H1 (cell line): ENCODE measurements around the gene SKAP2. TPM values are rescaled to one million over a fixed set of nuclear protein-coding genes. Genes with fewer than 3 reads are reported as not detected.

Source experiments
- CTCF ChIA-PET: fragments of 300-600 bp; sonication (Branson Sonifier 250); formaldehyde crosslinking; loops from one replicate; lab custom pipeline; 2021; ENCODE audit not compliant: partially characterized antibody; lab: Charles Lee
- POLR2A ChIA-PET: fragments of 300-600 bp; sonication (Branson Sonifier 250); formaldehyde crosslinking; loops from one replicate; lab custom pipeline; 2021; ENCODE audit warnings: inconsistent platforms; ENCODE audit not compliant: partially characterized antibody; lab: Charles Lee
- DNase-seq, 2 experiments: peaks; one replicate each; pipeline versions ENCODE4 v3.0.0 to v3.0.0-alpha.2; 2010 to 2022; ENCODE audit warnings: low spot score in 2 of 2, low read depth in 1 of 2, mixed read lengths in 1 of 2
- FAIRE-seq: peaks from 2 replicates; lab custom pipeline; 2011; peaks lifted over from hg19 to GRCh38; lab: Jason Lieb, UNC
- H2AFZ ChIP-seq: 2 replicates; pipeline ENCODE4 v1.8.1; 2012; ENCODE audit warnings: low read length, inconsistent platforms
- H2AK5ac ChIP-seq: 2 replicates; pipeline ENCODE4 v1.6.1; 2013; ENCODE audit warnings: low read depth, low read length
- H2BK120ac ChIP-seq: replicated peaks from 2 replicates; pipeline ENCODE3; 2013; ENCODE audit warnings: low read depth, low read length, inconsistent platforms
- H2BK12ac ChIP-seq: 2 replicates; pipeline ENCODE4 v1.6.1; 2013; ENCODE audit warnings: low read depth, low read length
- H2BK15ac ChIP-seq: 2 replicates; pipeline ENCODE4 v1.6.1; 2013; ENCODE audit warnings: low read length
- H2BK20ac ChIP-seq: 2 replicates; pipeline ENCODE4 v1.6.1; 2013; ENCODE audit warnings: low read length
- H2BK5ac ChIP-seq: 2 replicates; pipeline ENCODE4 v1.6.1; 2013; ENCODE audit warnings: low read depth, low read length
- H3K14ac ChIP-seq: 2 replicates; pipeline ENCODE4 v1.6.1; 2013; ENCODE audit warnings: inconsistent platforms; ENCODE audit not compliant: insufficient read length
- H3K18ac ChIP-seq: 2 replicates; pipeline ENCODE4 v1.6.1; 2013; ENCODE audit warnings: low read length; ENCODE audit errors: extremely low read depth
- H3K23ac ChIP-seq: 2 replicates; pipeline ENCODE4 v1.6.1; 2013; ENCODE audit warnings: inconsistent platforms; ENCODE audit not compliant: insufficient read length
- H3K23me2 ChIP-seq: 2 replicates; pipeline ENCODE4 v1.6.1; 2013; ENCODE audit warnings: low read depth, low read length
- H3K27ac ChIP-seq: 2 replicates; pipeline ENCODE4 v1.6.1; 2011; ENCODE audit warnings: low read depth, low read length, inconsistent platforms
- H3K27me3 ChIP-seq, 4 experiments: replicated peaks in 1 of 4; 1 replicate in 1 of 4; 2 replicates in 3 of 4; pipeline versions ENCODE4 v1.6.1 to v1.8.1; 2011 to 2013; ENCODE audit warnings: low read length in 3 of 4, mild to moderate bottlenecking in 3 of 4, inconsistent platforms in 2 of 4, mixed read lengths in 2 of 4, moderate library complexity in 1 of 4; ENCODE audit not compliant: control insufficient read depth in 3 of 4, insufficient read depth in 3 of 4; ENCODE audit errors: extremely low read depth in 1 of 4
- H3K36me3 ChIP-seq, 4 experiments: 2 replicates each; pipeline versions ENCODE4 v1.6.1 to v1.8.1; 2011 to 2013; ENCODE audit warnings: mild to moderate bottlenecking in 4 of 4, low read length in 3 of 4, moderate library complexity in 2 of 4, control low read depth in 1 of 4, inconsistent platforms in 1 of 4; ENCODE audit not compliant: insufficient read depth in 4 of 4, control insufficient read depth in 2 of 4
- H3K4ac ChIP-seq: replicated peaks from 2 replicates; pipeline ENCODE3; 2013; ENCODE audit warnings: low read length, low read depth, mixed read lengths, inconsistent platforms; ENCODE audit not compliant: insufficient read length
- H3K4me1 ChIP-seq, 4 experiments: replicated peaks in 1 of 4; 1 replicate in 1 of 4; 2 replicates in 3 of 4; pipeline versions ENCODE4 v1.6.1 to v1.8.1; 2011 to 2013; ENCODE audit warnings: low read length in 3 of 4, inconsistent platforms in 2 of 4, mixed read lengths in 1 of 4; ENCODE audit not compliant: insufficient read depth in 4 of 4, control insufficient read depth in 3 of 4
- H3K4me2 ChIP-seq, 2 experiments: 2 replicates each; pipeline versions ENCODE4 v1.6.1 to v1.8.1; 2011 to 2013; ENCODE audit warnings: low read depth in 2 of 2, low read length in 2 of 2, control low read depth in 1 of 2, inconsistent platforms in 1 of 2, mild to moderate bottlenecking in 1 of 2; ENCODE audit not compliant: insufficient read depth in 1 of 2
- H3K4me3 ChIP-seq, 4 experiments: fragments of 200-600, 300-600 bp in 1 of 4; sonication (generic), shearing (Covaris generic), sonication (Bioruptor Twin) in 1 of 4; 2 replicates each; pipeline versions ENCODE4 v1.5.1 to v1.8.1; 2011 to 2016; ENCODE audit warnings: low read length in 4 of 4, low read depth in 3 of 4, control low read depth in 2 of 4, inconsistent platforms in 2 of 4, mild to moderate bottlenecking in 2 of 4, mixed read lengths in 1 of 4, moderate library complexity in 1 of 4; ENCODE audit not compliant: insufficient read depth in 2 of 4; ENCODE audit errors: extremely low read depth in 1 of 4
- H3K56ac ChIP-seq: replicated peaks from 2 replicates; pipeline ENCODE3; 2013; ENCODE audit warnings: low read depth, mild to moderate bottlenecking, mixed read lengths, low read length, inconsistent platforms; ENCODE audit not compliant: insufficient read length
- H3K79me1 ChIP-seq: 2 replicates; pipeline ENCODE4 v1.6.1; 2013; ENCODE audit warnings: low read depth, low read length, control low read depth
- H3K79me2 ChIP-seq, 2 experiments: 2 replicates each; pipeline versions ENCODE4 v1.6.1 to v1.8.1; 2012 to 2013; ENCODE audit warnings: low read length in 2 of 2, mild to moderate bottlenecking in 2 of 2, inconsistent platforms in 1 of 2; ENCODE audit not compliant: insufficient read depth in 2 of 2, control insufficient read depth in 1 of 2
- H3K9ac ChIP-seq, 4 experiments: replicated peaks in 1 of 4; 1 replicate in 1 of 4; 2 replicates in 3 of 4; pipeline versions ENCODE4 v1.6.1 to v1.8.1; 2011 to 2013; ENCODE audit warnings: low read depth in 3 of 4, low read length in 3 of 4, control low read depth in 2 of 4, mild to moderate bottlenecking in 2 of 4, moderate library complexity in 2 of 4, inconsistent platforms in 1 of 4; ENCODE audit errors: extremely low read depth in 1 of 4
- H3K9me3 ChIP-seq, 2 experiments: 2 replicates each; pipeline versions ENCODE4 v1.6.1 to v1.8.1; 2012 to 2013; ENCODE audit warnings: mild to moderate bottlenecking in 2 of 2, moderate library complexity in 2 of 2, control low read depth in 1 of 2, inconsistent platforms in 1 of 2, low read depth in 1 of 2, low read length in 1 of 2, mixed read lengths in 1 of 2; ENCODE audit not compliant: insufficient read depth in 2 of 2
- H4K20me1 ChIP-seq, 2 experiments: replicated peaks in 1 of 2; 2 replicates each; pipeline versions ENCODE3 to v1.8.1; 2011 to 2013; ENCODE audit warnings: inconsistent platforms in 2 of 2, low read length in 2 of 2, mild to moderate bottlenecking in 1 of 2; ENCODE audit not compliant: insufficient read depth in 2 of 2, control insufficient read depth in 1 of 2
- H4K5ac ChIP-seq: 2 replicates; pipeline ENCODE4 v1.6.1; 2013; ENCODE audit warnings: low read length, low read depth, mixed read lengths, inconsistent platforms; ENCODE audit not compliant: insufficient read length
- H4K8ac ChIP-seq: 2 replicates; pipeline ENCODE4 v1.8.0; 2013; ENCODE audit warnings: mild to moderate bottlenecking, moderate library complexity, low read length, inconsistent platforms; ENCODE audit not compliant: insufficient read depth; ENCODE audit errors: extremely low read depth
- H4K91ac ChIP-seq: replicated peaks from 2 replicates; pipeline ENCODE3; 2013; ENCODE audit warnings: low read length, mixed read lengths, inconsistent platforms; ENCODE audit not compliant: insufficient read length
- CREB1 ChIP-seq: IDR thresholded peaks from 2 replicates; pipeline ENCODE4 v1.6.1; 2012; ENCODE audit warnings: inconsistent platforms
- JUND ChIP-seq: IDR thresholded peaks from 2 replicates; pipeline ENCODE4 v1.6.1; 2011; ENCODE audit warnings: mild to moderate bottlenecking, improper control_type of control experiment, low read length
- POU5F1 ChIP-seq: IDR thresholded peaks from 2 replicates; pipeline ENCODE4 v1.6.1; 2011; ENCODE audit warnings: low read depth, mild to moderate bottlenecking, low read length, moderate library complexity
- RFX5 ChIP-seq: IDR thresholded peaks from 2 replicates; pipeline ENCODE4 v1.6.1; 2011; ENCODE audit warnings: low read depth, low read length, improper control_type of control experiment, borderline replicate concordance
- SIN3A ChIP-seq, 2 experiments: IDR thresholded peaks in 1 of 2; conservative IDR thresholded peaks in 1 of 2; 2 replicates each; pipeline ENCODE4 v1.6.1; 2011 to 2012; ENCODE audit warnings: low read length in 2 of 2, improper control_type of control experiment in 1 of 2, low read depth in 1 of 2, mild to moderate bottlenecking in 1 of 2
- SIRT6 ChIP-seq: IDR thresholded peaks from one replicate; pipeline ENCODE4 v1.7.1; 2012; ENCODE audit warnings: low read length, inconsistent platforms
- SP4 ChIP-seq: IDR thresholded peaks from 2 replicates; pipeline ENCODE4 v1.6.1; 2012; ENCODE audit warnings: low read length, inconsistent platforms
- TAF7 ChIP-seq: optimal IDR thresholded peaks from 2 replicates; pipeline ENCODE3; 2011; ENCODE audit warnings: low read depth, mild to moderate bottlenecking, inconsistent platforms, low read length, moderate library complexity, borderline replicate concordance
- TEAD4 ChIP-seq: IDR thresholded peaks from 2 replicates; pipeline ENCODE4 v1.6.1; 2012; ENCODE audit warnings: low read depth, low read length, inconsistent platforms, mixed read lengths
- WGBS, 2 experiments: shearing (Covaris generic) in 1 of 2; methylation state at CpG; one replicate each; pipeline versions ENCODE4 v1.1.6 to v1.1.7; 2013 to 2015; ENCODE audit warnings: low lambda C conversion rate in 2 of 2, mixed read lengths in 2 of 2, inconsistent platforms in 1 of 2, low coverage in 1 of 2, missing lambda C conversion rate in 1 of 2; ENCODE audit not compliant: insufficient replicate concordance in 2 of 2, insufficient coverage in 1 of 2, insufficient read length in 1 of 2; ENCODE audit errors: extremely low coverage in 1 of 2, missing lambda C conversion rate in 1 of 2; 5-methylcytosine and 5-hydroxymethylcytosine counted together
- polyA plus RNA-seq, 7 experiments: library from polyadenylated mRNA; depleted of rRNA in 3 of 7; stranded (reverse) in 5 of 7; unstranded in 2 of 7; fragments of >200 nt in 5 of 7; fragments of 200-250 nt in 2 of 7; gene quantifications; 1 replicate in 5 of 7; 2 replicates in 1 of 7; 4 replicates in 1 of 7; pipeline versions ENCODE4 v1.2.1 to v1.2.3, GENCODE V29; 2011 to 2013; ENCODE audit warnings: missing spikeins in 2 of 7, mixed read lengths in 2 of 7
- total RNA-seq: library from RNA; stranded (reverse); fragmentation: NEBNext Ultra II Directional; extraction: Animal tissue kit (Norgen Biotek cat#: 25700); gene quantifications from 2 replicates; pipeline ENCODE4 v1.2.1, GENCODE V29; 2021

The SKAP2 gene
- total and polyA plus RNA-seq, 2 of the 8 experiments (the other 6 are each of a cell fraction or from before 2014, with no cell fraction given), result 0.53 to 5.1 TPM

DNA sequence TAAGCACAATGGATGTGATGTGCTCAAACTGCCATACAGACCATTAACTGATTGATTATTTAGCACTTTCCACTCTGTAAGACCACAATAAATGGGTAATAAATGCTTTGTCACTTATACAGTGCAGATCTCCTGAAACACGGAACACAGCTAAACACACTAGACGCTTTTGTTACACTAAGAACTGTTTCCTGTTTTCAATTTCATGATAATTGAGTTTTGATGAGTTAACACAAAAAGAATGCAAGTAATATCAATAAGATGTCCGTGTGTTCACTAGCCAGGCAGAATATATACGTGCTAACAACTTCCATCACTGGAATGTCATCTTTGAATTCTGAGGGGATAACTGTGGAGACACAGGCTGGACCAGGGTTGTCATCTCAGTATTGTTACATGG is 178.8 kb downstream of the SKAP2 start:
- H3K18ac ChIP-seq, result no peak overlapping the region
- H2AK5ac ChIP-seq, result no peak overlapping the region
- H3K4me3 ChIP-seq, result no peak overlapping the region
- ChIA-PET CTCF (interaction anchor here (0.6 kb wide), 1 partner anchor 372 kb away, joined by 3 read pairs; no protein-coding TSS in a partner anchor), POLR2A (no interaction called here)
- DNase-seq (no peak), FAIRE-seq (no peak)
- H3K36me3 ChIP-seq, result no peaks in the 10 kb centered on the region
- H3K23ac ChIP-seq, result no peak overlapping the region
- H3K56ac ChIP-seq, result no peak overlapping the region
- H2BK120ac ChIP-seq, result no peak overlapping the region
- no peaks in the 10 kb centered on the region for H4K20me1 ChIP-seq
- no peaks in the 10 kb centered on the region for H3K79me2 ChIP-seq
- H3K27me3 ChIP-seq, result peaks cover 0 to 1% (median 0%) of the 10 kb centered on the region in 4 experiments; a peak in 1 of 7 replicates
- H2AFZ ChIP-seq, result no peak overlapping the region
- no peak overlapping the region for H3K27ac ChIP-seq
- no peaks in the 10 kb centered on the region for H3K23me2 ChIP-seq
- H3K4me1 ChIP-seq, result peaks cover 0 to 3% (median 1%) of the 10 kb centered on the region in 4 experiments; a peak in 1 of 7 replicates
- H2BK5ac ChIP-seq, result no peak overlapping the region
- no peak overlapping the region for H3K9ac ChIP-seq
- TF ChIP-seq CREB1 (no peak), SP4 (no peak), POU5F1 (no peak), SIRT6 (no peak), SIN3A (conservative IDR thresholded peaks at IDR 0.05 in 1 of 2, IDR thresholded peaks at IDR 0.05 in 1 of 2; ENCODE audit: low read depth in 1 of 2, low read length in 2 of 2) (no peak), RFX5 (no peak), TAF7 (no peak), TEAD4 (no peak), JUND (no peak)
- no peak overlapping the region for H3K4ac ChIP-seq
- no peak overlapping the region for H4K8ac ChIP-seq
- no peak overlapping the region for H2BK20ac ChIP-seq
- H3K14ac ChIP-seq, result no peak overlapping the region
- 69% methylated on average over 4 of the region's 4 CpGs; no CpG with 5 or more reads in 1 of the 2 experiments for WGBS, 2 experiments
- H4K91ac ChIP-seq, result no peak overlapping the region
- H2BK12ac ChIP-seq, result no peak overlapping the region
- H3K79me1 ChIP-seq, result no peaks in the 10 kb centered on the region
- no peak overlapping the region for H3K4me2 ChIP-seq
- no peak overlapping the region for H4K5ac ChIP-seq
- H3K9me3 ChIP-seq, result no peaks in the 10 kb centered on the region
- no peak overlapping the region for H2BK15ac ChIP-seq
